Limb (tissue), 2 donors: ENCODE data around the gene UTF1.
"Not testable (repeated sequence)": the region's sequence is repeated elsewhere in the genome, so short reads cannot be mapped to it uniquely, and the experiment has no call there.

Experiments used
- DNase-seq, 2 donors: peaks; one replicate each; pipeline ENCODE4 v3.0.0-alpha.2; 2016; ENCODE audit errors: extremely low spot score in 2 of 2

UTF1 gene

DNA sequence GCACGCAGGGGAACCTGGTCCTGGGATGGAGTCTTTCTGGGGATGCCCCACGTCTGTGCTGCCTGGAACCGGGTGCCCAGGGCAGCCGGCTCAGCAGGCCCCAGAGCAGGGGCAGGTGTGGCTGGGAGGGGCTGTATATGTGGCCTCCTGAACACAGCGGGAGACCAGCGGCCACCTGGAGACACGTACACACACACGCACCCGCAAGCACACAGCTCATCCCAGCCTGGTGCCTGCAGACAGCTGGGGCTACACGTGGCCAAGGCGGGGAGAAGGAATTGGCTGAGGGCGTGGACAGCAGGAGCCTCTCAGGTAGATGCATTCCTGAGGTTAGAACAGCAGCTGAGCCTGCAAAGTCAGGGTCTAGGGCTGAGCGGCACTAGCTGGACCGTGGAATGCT, 32.7 kb downstream of the UTF1 start:
- no peak for DNase-seq

- no peak for DNase-seq
These were observed 33.7 kb downstream of the UTF1 start for GRCh38 chr10:133263674-133264073.

GRCh38 chr10:133264461-133264860, 34.4 kb downstream of the UTF1 start:
- DNase-seq, result no peak

- not testable (repeated sequence) for DNase-seq
These were observed 35.0 kb downstream of the UTF1 start for GRCh38 chr10:133265052-133265451.

DNA sequence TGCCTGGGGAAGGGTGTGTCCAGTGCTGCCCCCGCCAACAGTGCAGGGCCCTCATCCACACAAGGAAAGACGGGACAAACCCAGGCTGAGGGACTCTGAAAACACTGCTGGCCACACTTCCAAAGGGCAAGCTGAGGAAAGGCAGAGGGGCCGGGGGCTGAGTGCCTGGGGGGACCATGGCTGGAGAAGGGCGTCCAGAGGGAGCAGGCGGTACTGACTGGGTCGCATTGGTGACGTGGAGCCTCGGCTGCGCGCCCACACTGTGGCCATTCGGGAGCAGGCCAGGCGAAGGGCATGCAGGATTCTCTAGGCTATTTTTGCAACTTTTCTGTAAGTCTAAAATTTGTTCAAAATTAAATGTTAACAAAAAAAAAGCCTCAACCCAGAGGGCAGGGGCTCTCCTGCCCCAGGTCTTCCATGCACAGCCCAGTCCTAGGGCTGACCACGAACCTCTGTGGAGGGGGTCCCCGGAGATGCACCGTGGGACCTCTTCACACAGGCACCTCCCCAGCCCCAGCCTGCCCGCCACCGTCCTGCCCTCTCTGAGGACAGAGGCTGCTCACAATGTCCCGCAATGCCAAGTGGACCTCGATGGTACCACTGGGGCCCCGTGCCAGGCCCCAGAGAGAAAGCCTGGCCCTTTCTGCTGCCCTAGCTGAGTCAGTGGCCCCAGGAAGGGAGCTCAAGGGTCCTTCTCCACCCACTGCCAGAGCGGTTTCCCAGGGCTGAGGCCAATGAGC, 36.2 kb downstream of the UTF1 start:
- DNase-seq, result no peak

- DNase-seq, result no peak
These were observed 37.3 kb downstream of the UTF1 start for GRCh38 chr10:133267293-133267692.

- DNase-seq, result no peak
These were observed 37.8 kb downstream of the UTF1 start for GRCh38 chr10:133267829-133268228.

DNA sequence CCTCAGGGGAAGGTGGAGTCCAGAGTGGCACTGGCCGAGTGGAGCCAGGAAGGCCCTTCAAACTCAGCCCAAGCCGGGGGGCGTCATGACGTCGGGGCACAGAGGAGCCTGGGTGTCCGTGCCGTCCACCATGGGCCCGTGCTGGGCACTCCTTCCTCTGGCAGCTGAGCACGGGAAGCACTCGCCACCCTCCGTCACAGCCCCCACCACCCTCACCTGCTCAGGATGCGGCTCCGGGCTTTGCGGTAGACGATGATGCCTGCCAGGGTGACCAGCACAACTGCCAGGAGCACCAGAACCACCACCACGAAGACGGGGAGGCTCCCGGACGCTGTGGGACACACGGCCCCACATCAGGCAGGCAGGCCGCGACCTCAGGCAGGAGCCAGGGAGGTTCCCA, 38.5 kb downstream of the UTF1 start:
- DNase-seq, result no peak

GRCh38 chr10:133269367-133269766, 39.4 kb downstream of the UTF1 start:
- DNase-seq, result no peak

GRCh38 chr10:133270204-133270603, 40.2 kb downstream of the UTF1 start:
- no peak for DNase-seq

- DNase-seq, result no peak
These were observed 40.8 kb downstream of the UTF1 start for GRCh38 chr10:133270773-133271297.

GRCh38 chr10:133271521-133272300, 41.7 kb downstream of the UTF1 start:
- no peak for DNase-seq

DNA sequence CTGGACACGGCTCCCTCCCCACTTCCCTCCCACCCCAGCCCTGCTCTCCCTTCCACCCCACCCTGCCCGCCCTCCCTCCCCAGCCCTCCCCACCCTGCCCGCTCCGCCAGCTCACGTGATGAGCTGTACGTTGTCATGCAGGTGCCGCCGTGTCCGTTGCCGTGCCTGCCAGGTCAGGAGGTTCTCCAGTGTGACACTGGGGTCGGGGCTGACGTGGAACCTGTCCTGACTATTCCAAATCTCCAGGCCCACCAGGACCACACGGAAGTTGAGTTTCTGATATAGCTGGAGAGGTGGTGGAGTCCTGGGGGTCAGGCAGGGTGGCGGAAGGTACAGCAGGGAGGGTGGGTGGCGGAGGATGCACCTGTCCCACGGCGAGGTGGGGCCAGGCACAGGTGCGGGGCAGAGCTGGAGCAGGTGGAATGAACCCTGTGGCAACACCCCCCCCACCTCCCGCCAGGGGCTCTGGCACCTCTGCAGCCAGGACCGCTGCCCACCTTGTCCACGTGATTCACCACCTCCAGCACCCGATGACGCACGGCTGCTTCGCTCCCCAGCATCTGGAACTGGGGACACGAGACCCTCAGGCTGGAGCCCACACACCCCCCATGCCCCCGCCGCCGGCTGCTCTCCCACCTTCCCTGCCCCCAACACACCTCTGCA, 42.4 kb downstream of the UTF1 start:
- no peak for DNase-seq

DNA sequence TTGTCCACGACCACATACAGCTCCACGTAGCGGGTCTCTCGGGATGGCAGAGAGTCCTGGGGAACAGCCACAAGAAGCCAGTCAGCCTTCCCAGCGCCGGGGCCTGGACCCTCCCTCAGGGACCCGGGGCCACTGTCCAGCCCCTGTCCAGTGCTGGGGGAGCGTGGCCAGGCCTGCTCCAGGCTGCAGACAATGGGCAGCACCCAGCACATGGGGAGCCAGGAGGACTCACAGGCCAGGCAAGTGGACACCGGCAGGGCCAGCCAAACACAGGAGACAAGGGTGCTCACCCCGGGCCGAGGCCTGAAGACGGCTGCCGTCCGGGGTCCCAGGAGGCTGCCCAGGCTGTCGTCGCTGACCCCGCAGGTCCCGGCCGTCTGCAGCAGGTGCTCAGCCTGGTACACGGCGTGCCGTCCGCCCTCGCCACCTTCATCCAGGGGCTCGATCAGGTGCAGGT, 43.0 kb downstream of the UTF1 start:
- no peak for DNase-seq

GRCh38 chr10:133273534-133274143, 43.6 kb downstream of the UTF1 start:
- no peak for DNase-seq

DNA sequence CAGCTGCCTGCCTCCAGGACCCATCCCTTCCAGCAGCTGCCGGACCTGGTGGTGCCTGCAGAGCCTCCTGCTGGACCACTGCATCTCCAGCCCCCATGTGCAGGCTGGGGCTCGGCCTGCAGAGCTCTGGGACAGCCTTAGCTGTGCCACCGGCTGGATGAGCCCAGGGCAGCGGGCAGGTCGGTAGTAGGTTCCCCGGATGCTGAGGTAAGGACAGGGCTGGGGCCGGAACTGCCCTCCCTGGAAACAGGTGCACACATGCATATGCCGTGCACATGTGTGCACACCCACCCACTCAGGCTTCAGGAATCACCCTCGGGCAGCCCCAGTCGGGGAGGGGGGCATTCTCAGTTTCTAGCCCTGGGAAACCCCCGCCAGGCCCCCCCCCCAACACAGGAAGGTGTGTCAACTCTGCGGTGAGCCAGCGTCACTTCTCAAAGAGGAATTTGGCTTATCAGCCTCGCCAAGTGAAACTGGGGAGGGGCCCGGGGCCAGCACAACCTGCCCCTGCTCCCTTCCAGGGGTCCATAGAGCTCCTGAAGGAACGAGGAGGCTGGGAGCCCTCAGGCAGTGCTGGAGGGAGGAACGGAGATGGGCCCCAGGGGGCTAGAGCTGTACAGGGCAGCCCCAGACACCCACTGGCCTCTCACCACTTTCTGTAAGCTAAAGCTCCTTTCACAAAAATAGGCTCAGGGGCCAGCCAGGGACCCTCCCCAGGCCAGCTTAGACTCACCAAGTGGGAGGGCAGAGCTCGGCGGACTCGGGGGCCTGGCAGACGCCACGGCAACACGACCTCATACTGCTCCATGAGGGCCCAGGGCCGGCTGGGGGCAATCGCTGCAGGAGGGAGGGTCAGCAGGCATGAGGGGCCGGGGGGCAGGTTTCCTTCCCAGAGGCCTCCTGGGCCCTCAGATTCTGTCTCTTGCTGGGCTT, 45.0 kb downstream of the UTF1 start:
- DNase-seq, result no peak

DNA sequence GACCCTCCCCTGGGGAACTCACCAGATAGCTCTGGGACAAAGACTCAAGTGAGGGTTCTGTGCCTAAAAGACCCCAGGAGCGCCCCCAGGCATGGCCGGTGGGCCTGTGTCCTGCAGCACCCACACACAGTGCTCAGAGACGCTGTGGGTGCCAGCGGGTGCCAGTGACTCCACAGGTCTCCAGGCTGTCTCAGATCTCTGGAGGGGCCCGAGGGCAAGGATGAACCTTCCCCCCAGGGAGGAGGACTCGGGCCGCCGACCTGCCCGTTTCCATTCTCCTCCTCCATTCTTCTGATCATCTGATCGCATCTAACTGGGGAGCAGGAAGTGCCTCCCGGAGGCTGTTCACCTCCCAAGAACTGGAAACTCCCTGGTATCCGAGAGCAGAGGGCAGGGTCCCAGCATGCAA, 45.7 kb downstream of the UTF1 start:
- DNase-seq, result no peak

- no peak for DNase-seq
These were observed 46.0 kb downstream of the UTF1 start for GRCh38 chr10:133276100-133276434.

- no peak for DNase-seq
These were observed 46.6 kb downstream of the UTF1 start, which contains the start of gene ADAM8 for GRCh38 chr10:133276435-133277201. Gene ADAM8, minus strand, starts transcription at chr10:133276868. Its CDS starts 51 bp downstream, at chr10:133276817.
